ENCODE measurements around the gene ARPC5L.

DNA sequence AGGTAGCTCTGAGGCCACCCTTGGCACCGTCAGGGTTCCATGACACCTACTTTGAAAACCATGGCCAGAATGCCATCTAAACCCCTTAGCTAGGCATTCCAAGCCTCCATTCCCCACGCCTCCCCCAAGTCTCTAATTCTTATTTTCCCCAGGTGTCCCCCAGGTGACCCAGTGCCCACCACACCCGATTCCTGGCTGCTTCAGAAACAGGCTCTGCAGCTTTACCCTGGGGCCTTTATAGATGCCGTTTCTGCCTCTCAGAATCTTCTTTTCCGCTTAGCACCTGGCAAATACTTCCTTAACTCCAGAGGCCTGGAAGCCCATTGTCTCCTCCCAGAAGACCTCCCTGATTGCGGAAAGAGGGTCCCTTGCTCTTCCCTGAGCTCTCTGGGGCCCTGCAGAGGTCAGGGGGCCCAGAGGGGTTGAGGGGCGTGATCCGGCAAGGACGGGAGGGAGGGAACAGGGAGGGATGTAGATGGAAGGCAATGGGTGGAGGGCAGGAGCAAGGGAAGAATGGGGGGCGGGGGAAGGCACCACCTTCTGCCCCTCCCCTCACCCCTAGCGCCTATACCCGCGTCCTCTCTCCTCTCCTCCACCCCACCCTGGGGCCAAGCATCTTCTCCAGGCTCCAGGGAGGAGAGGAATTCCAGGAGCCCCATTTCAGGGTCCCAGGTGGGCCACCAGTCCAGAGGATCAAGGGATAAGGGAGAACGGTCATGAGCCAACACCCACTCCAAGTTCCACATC, 20.7 kb upstream of the ARPC5L start:
- TF ChIP-seq, protein P1, sequence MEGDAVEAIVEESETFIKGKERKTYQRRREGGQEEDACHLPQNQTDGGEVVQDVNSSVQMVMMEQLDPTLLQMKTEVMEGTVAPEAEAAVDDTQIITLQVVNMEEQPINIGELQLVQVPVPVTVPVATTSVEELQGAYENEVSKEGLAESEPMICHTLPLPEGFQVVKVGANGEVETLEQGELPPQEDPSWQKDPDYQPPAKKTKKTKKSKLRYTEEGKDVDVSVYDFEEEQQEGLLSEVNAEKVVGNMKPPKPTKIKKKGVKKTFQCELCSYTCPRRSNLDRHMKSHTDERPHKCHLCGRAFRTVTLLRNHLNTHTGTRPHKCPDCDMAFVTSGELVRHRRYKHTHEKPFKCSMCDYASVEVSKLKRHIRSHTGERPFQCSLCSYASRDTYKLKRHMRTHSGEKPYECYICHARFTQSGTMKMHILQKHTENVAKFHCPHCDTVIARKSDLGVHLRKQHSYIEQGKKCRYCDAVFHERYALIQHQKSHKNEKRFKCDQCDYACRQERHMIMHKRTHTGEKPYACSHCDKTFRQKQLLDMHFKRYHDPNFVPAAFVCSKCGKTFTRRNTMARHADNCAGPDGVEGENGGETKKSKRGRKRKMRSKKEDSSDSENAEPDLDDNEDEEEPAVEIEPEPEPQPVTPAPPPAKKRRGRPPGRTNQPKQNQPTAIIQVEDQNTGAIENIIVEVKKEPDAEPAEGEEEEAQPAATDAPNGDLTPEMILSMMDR (conservative IDR thresholded peaks at IDR 0.05; ENCODE audit: low read depth, low read length) = no peak
- no peak for TF ChIP-seq EZH2phosphoT487 (IDR thresholded peaks at IDR 0.05; ENCODE audit: borderline replicate concordance, low read length)
- no peak for TF ChIP-seq EZH2 (IDR thresholded peaks at IDR 0.05; ENCODE audit: low read length, unreplicated experiment)

All from PC-3 (cell line).